NCI-H146 (cell line): Measurements from ENCODE around the gene TMC1.
"Not testable (repeated sequence)": the region's sequence is repeated elsewhere in the genome, so short reads cannot be mapped to it uniquely, and the experiment has no call there.

Experiments used
- DNase-seq: peaks from one replicate; lab custom pipeline; 2025; lab: John Stamatoyannopoulos, UW

Gene TMC1

DNA sequence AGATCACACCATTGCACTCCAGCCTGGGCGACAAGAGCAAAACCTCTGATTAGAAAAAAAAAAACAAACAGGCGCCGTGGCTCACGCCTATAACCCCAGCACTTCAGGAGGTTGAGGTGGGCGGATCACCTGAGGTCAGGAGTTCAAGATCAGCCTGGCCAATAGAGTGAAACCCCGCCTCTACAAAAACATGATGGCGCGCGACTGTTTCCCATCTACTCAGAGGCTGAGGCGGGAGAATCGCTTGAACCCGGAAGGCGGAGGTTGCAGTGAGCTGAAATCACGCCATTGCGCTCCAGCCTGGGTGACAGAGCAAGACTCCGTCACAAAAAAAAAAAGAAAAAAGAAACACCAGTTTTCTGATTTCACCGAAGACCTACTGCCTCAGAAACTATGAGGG lies at the start of gene TMC1:
TSS of gene TMC1 (plus strand) at position 193 of the 400 bp plus-strand sequence. CDS start 127,041 bp downstream, outside the sequence.
- not testable (repeated sequence) for DNase-seq

DNA sequence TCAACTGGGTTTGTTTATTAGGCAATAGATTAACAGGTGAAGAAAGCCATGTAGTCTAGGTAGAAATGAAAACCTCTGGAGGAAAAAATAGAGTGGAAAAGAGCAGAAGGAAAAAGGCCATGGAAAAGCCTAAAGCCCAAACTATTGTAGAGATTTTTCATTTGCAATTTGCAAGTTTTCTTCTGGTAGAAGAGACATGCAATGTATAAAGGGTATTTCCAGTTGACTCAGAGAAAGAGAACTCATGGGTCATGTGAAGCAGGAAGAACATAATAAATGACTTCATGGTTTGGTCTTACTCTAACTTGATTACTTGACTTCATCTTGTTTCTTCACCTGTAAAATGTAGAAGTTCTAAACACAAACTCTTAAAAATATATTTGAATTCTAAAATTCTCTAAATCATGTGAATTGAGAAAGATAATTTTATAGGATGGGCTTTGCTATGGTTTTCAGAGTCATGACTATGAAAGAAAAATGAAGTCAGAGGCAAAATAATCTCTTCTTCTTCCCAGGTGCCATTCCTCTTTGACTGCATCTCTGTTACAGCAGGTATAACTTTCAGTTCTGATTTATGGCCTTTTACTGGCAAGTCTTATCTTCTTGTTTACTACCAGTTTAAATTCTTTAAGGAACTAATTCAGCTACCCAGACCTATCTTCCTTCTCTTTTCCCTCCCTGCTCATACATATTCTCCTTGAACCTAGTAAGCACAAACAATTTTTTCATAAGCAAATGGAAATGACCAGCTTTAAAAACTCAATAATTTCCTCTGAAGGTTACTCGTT lies 47.7 kb upstream of the TMC1 start:
- no peak for DNase-seq

GRCh38 chr9:72474676-72475075 lies 46.7 kb upstream of the TMC1 start:
- no peak for DNase-seq

- DNase-seq, result no peak
These were observed 45.3 kb upstream of the TMC1 start for GRCh38 chr9:72476100-72476499.

GRCh38 chr9:72476617-72477437 lies 44.6 kb upstream of the TMC1 start:
- no peak for DNase-seq

DNA sequence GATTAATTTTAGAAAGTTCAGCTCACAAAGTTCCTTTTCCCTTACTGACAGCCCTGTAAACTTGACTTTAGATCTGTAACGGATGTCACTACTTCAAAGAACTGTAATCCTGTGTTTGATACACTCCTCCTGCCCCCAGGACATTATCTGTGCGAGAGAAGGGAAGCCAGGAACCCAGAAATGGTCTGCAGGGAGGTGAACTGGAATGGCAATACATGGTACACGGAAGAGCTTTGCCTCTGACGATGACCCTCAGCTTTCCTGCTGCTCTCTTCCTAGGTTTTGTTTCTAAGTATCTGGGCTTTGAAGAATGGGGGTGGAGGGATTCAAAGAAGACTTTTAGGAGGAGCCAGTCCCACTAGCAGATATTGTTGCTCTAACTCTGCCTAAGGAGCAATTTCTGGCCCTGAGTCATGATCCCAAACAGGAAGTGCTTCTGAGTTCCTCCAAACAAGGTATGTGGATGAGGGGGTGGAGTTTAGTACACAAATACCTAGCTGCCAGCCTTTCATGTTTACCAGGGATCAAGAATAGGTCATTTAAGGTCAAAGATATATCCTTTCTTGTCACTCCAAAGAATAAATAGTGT lies 43.4 kb upstream of the TMC1 start:
- no peak for DNase-seq

- no peak for DNase-seq
These were observed 42.4 kb upstream of the TMC1 start for GRCh38 chr9:72478966-72479365.

DNA sequence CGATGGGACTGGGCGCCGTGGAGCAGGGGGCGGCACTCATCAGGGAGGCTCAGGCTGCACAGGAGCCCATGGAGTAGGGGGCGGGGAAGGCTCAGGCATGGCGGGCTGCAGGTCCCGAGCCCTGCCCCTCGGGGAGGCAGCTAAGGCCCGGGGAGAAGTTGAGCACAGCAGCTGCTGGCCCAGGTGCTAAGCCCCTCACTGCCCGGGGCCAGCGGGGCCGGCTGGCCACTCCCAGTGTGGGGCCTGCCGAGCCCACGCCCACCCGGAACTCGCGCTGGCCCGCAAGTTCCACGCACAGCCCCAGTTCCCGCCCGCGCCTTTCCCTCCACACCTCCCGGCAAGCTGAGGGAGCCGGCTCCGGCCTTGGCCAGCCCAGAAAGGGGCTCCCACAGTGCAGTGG lies 41.1 kb upstream of the TMC1 start:
- not testable (repeated sequence) for DNase-seq

DNA sequence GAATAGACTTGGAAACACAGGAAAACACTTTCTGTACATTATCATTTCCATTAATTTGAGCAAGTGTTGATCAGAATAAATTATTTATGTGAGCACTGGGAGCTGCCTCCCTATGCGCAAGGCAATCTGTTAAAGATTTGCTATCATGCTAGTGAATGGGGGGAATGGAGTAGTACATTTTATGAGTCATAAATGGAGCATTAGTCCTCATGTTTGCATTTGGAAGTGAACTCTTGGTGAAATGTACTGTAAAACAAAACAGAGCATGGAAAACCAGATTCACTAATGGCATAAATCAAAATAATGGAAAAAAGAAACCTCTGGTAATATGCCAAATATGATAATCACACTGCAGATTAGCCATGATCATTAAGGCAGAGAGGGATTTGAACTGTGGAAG lies 40.5 kb upstream of the TMC1 start:
- DNase-seq, result no peak

DNA sequence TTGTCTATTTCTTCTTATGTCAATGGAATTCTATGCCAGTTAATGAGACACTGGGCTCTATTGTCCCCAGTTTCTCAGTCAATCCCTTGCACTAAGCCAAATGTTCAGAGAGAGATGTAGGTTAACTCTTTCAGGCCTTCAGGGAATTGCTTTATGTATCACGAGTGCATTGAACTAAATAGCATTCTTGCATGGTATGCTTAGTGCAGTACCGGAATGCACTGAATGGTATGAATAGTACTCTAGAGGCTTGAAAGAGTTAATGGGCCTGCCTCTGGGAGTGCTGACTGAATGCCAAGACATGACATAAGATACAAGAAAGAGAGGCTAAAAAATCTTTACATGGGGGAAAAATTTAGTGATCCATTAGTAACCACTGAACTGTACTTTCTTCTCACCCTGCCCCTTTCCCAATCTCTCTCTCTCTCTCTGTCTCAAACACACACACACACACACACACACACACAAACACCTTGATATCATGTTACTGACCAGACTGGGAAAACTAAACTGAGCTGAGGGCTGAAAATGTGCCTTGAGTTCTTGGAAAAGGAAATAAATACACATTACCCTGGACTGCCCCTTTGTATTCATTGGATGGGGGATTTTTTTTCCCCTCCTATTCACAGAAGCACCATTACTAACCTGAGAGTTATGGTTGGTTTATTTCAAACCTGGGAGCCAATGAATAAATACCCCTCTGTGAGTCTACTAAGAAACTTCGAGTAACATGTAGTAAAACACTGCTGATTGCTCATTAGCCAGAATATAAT lies 35.4 kb upstream of the TMC1 start:
- no peak for DNase-seq

DNA sequence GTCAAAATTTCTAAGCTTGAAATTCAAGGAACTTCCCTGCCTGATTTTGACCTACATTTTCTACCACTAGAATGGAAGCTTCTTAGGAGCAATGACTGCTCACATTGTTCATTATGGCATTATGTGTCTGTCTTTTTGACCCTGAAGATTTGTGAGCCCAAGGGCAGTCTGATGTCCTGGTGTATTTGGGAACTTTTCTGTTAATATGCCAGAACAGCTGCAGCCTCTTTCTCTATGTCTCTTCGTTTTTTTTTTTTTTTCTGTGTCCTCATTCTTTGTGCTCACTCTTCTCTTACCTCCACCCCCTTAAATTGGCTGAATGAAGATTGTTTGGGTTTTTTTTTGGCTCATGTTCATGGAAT lies 34.8 kb upstream of the TMC1 start:
- no peak for DNase-seq

- DNase-seq, result not testable (repeated sequence)
These were observed 33.7 kb upstream of the TMC1 start for GRCh38 chr9:72487665-72488064.

DNA sequence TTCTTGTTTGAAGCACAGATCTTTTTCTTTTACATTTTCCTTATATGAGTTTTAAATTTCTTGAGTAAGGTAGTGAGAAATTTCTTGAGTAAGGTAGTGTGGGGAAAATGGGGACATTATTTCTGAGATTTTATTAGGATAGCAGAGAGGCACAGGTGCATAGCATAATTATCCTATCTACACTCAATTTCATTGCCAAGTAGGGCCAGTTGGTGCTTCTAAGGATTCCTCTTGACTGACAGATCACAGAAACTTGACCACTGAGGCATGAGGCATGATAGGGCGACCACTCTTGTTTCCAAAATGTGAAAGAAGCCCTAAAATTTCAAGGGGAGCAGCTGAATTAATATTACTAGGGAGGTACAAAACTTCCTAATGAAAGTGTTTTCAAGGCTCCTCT lies 31.4 kb upstream of the TMC1 start:
- no peak for DNase-seq

- DNase-seq, result no peak
These were observed 30.2 kb upstream of the TMC1 start for GRCh38 chr9:72491242-72491641.

DNA sequence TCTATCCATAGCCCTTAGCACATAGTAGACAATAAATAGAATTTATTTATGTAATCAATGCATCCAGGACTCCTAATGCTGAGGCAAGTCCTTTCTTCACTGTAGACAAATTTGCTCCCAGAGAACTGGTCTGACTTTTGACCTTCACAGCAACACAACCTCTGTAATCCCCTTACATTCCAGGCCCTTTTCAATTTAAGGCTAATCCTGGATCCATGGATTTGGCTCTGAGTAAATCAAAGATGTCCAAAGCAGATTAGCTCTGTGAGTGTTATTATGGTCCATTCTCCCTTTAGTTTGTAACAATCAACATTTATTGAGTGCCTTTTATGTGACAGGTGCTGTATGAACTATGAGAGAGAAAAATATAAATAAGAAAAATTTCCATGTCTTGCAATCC lies 27.4 kb upstream of the TMC1 start:
- no peak for DNase-seq

GRCh38 chr9:72497447-72498046 lies 23.9 kb upstream of the TMC1 start:
- DNase-seq, result no peak

DNA sequence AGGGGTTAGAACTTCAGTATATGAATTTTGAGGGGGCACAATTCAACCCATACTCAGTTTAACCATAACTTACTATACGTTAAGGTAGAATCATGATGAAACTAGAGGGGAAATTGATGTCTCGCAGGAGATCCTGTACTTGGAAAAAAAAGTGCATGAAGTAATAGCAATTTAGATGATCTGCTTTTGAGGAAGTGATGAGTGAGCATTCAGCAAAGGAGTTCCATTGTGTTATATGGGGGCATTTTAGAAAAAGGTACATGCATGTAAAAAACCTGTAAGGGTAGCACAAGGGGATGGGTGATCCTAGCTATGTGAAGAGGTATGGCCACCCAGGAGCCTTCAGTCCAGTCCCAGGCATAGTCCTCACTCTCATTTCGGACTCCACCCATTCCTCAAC lies 14.8 kb upstream of the TMC1 start:
- DNase-seq, result no peak

GRCh38 chr9:72509053-72509452 lies 12.4 kb upstream of the TMC1 start:
- DNase-seq, result no peak

- DNase-seq, result no peak
These were observed 11.8 kb upstream of the TMC1 start for GRCh38 chr9:72509635-72510034.

DNA sequence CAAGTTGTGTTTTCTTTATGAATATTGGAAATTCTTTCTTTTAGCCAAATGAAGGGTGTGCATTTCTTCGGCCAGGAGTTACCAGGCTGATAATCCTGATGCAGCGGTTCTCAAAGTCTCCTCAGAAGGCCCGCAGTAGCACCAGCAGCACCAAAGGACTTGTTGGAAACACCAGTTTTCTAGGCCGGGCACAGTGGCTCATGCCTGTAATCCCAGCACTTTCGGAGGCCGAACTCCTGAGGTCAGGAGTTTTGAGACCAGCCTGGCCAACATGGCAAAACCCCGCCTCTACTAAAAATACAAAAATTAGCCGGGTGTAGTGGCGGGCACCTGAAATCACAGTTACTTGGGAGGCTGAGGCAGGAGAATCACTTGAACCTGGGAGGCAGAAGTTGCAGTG lies 397 bp upstream of the TMC1 start:
- not testable (repeated sequence) for DNase-seq

DNA sequence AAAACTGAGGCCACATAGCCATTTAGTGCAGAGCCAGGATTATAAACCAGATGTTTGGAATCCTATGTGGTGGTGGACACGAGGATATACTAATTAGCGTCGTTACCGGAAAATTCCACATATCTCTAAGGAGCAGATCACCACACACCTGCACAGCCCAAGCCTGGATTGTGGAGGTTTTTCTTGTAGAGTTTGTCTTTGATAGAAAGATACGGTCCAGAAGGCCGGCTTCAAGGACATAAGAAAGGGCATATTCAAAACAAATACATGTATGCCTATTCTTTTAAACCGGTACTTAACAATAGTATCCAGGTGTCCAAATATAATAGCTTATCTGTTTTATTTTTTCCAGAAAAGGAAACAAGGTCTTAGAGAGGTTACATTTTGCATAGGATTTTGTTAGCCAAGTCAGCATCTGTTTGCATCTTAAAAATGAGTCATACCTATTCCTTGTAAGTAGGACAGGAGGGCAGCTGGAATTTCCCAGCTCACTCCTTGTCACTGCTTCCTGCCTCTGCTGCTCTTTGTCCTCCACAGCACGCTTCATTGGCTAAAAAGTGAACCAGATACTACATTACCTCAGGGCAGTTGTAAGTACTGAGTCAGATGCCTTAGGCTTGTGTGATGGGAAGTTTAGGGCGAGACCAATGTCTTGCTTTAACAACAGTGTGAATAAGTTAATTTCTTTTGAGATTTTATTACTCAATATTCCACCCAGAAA lies 3.6 kb downstream of the TMC1 start:
- no peak for DNase-seq
